GM13977 (cell line): ENCODE data around the gene ASMTL.

Experiments
- DNase-seq: peaks from one replicate; pipeline ENCODE4 v3.0.0; 2012; ENCODE audit warnings: low spot score
- in situ Hi-C: fragments of 300-500 bp; cut with MboI; formaldehyde crosslinking; loops from one replicate; pipeline ENCODE4 v1.12.0; 2022; ENCODE audit warnings: low sequenced_read_pairs, low pct_unique_long_range_greater_than_20kb, mixed read lengths, inconsistent platforms; ENCODE audit not compliant: unreplicated experiment
- TF ChIP-seq, protein P1 (sequence below): IDR thresholded peaks from 2 replicates; pipeline ENCODE4 v1.5.1; 2012; ENCODE audit warnings: mild to moderate bottlenecking, control low read depth; ENCODE audit not compliant: insufficient read depth; ENCODE audit errors: extremely low read depth, missing control alignments

Gene ASMTL

DNA sequence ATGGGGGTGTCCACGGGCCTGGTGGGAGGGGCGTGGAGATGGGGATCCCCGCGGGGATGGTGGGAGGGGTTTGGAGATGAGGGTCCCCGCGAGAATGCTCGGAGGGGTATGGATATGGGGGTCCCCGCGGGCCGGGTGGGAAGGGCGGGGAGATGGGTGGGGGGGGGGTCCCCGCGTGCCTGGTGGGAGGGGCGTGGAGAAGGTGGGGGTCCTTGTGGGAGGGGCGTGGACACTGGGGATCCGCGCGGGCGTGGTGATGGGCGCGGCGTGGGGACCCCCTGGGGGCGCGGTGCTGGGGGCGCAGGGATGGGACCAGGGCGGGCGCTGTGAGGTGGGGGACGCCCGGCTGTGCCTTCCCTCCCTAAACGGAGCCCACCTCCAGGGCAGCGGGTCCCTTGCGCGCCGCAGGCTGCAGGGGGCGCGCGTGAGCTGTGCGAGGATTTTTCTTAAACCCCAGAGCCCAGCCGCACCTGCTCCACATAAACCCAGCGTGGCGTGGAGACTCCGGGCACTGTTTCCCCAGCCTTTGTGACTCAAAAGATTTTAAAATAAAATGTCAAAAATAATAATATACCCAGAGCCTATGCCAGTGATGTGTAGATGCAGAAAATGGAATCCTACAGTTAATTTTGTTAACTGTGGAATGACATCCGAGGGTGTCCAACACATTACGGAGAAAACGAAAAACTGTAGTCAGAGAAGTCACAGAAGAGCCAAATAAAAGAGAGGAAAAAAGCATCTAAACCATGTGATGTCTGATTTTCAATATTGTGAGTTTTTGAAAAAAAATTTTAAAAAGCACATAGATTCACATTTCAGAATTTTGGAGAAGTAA lies 1.5 kb upstream of the ASMTL start:
- DNase-seq: peak; percentile 82
- TF ChIP-seq, protein P1, sequence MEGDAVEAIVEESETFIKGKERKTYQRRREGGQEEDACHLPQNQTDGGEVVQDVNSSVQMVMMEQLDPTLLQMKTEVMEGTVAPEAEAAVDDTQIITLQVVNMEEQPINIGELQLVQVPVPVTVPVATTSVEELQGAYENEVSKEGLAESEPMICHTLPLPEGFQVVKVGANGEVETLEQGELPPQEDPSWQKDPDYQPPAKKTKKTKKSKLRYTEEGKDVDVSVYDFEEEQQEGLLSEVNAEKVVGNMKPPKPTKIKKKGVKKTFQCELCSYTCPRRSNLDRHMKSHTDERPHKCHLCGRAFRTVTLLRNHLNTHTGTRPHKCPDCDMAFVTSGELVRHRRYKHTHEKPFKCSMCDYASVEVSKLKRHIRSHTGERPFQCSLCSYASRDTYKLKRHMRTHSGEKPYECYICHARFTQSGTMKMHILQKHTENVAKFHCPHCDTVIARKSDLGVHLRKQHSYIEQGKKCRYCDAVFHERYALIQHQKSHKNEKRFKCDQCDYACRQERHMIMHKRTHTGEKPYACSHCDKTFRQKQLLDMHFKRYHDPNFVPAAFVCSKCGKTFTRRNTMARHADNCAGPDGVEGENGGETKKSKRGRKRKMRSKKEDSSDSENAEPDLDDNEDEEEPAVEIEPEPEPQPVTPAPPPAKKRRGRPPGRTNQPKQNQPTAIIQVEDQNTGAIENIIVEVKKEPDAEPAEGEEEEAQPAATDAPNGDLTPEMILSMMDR: peak; percentile 99
- in situ Hi-C loops: no loop called here

DNA sequence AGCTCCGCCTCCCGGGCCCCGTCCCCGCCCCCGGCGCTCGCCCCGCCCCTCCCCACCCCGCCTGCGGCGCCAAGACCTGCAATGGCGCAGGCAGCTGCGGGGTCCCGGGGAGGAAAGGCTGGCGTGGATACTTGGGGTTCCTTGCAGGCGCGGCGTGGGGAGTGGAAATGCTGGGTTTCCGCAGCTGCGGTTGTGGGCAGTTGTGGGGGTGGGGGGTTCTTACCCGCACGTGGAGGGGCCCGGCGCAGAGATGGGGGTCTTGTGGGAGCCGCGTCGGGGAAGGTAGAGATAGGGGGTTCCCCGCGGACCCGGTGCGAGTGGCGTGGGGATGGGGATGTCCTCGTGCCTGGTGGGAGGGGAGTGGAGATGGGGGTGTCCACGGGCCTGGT lies 680 bp upstream of the ASMTL start:
- no peak for DNase-seq
- in situ Hi-C loops: no loop called here
- TF ChIP-seq, protein P1: no peak

DNA sequence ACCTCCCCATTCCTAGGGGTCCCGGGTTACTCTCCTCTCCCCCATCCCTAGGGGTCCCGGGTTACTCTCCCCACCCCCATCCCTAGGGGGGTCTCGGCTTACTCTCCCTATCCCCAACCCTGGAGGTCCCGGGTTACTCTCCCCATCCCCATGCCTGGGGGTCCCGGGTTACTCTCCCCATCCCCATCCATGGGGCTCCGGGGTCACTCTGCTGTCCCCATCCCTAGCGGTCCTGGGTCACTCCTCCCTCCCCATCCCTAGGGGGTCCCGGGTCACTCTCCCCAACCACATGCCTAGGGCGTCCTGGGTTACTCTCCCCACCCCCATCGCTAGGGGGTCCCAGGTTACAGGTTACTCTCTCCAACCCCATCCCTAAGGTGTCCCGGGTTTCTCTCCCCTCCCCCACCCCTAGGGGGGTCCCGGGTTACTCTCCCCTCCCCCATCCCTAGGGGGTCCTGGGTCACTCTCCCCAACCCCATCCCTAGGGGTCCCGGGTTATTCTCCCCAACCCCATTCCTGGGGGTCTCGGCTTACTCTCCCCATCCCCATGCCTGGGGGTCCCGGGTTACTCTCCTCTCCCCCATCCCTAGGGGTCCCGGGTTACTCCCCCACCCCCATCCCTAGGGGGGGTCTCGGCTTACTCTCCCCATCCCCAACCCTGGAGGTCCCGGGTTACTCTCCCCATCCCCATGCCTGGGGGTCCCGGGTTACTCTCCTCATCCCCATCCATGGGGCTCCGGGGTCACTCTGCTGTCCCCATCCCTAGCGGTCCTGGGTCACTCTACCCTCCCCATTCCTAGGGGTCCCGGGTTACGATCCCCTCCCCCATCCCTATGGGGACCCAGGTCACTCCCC lies 821 bp downstream of the ASMTL start:
- DNase-seq: no peak
- in situ Hi-C loops: no loop called here
- TF ChIP-seq, protein P1: no peak

DNA sequence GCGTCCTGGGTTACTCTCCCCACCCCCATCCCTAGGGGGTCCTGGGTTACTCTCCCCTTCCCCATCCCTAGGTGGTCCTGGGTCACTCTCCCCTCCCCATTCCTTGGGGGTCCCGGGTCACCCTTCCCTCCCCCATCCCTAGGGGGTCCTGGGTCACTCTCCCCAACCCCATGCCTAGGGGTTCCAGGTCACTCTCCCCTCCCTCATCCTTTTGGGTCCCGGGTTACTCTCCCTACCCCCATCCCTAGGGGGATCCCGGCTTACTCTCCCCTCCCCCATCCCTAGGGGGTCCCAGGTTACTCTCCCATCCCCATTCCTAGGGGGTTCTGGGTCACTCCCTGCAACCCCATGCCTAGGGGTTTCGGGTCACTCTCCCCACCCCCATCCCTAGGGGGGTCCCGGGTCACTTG lies 1.5 kb downstream of the ASMTL start:
- TF ChIP-seq, protein P1: no peak
- in situ Hi-C loops: no loop called here
- DNase-seq: peak; percentile 8

DNA sequence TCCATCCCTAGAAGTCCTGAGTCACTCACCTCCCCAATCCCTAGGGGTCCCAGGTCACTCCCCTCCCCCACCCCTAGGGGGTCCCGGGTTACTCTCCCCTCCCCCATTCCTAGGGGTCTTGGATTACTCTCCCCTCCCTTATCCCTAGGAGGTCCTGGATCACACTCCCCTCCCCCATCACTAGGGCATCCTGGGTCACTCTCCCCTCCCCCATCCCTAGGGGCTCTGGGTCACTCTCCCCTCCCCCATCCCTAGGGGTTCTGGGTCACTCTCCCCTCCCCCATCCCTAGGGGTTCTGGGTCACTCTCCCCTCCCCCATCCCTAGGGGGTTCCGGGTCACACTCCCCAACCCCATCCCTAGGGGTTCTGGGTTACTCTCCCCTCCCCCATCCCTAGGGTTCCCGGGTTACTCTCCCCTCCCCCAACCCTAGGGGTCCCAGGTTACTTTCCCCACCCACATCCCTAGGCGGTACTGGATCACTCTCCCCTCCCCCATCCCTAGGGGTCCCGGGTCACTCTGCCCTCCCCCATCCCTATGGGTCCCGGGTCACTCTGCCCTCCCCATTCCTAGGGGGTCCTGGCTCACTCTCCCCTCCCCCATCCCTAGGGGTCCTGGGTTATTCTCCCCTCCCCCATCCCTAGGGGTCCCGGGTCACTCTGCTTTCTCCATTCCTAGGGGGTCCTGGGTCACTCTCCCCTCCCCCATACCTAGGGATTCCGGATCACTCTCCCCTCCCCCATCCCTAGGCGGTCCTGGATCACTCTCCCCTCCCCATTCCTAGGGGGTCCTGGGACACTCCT lies 2.1 kb downstream of the ASMTL start:
- in situ Hi-C loops: no loop called here
- TF ChIP-seq, protein P1: no peak
- peak; percentile 4 for DNase-seq

DNA sequence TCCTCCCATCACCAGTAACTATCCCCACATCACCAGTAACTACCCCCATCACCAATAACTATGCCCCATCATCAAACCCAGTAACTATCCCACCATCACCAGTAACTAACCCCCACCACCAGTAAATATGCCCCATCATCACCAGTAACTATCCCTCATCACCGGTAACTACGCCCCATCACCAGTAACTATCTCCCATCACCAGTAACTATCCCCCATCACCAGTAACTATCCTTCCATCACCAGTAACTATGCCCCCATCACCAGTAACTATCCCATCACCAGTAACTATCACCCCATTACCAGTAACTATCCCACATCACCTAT lies 2.9 kb downstream of the ASMTL start:
- in situ Hi-C loops: no loop called here
- DNase-seq: peak; percentile 1
- TF ChIP-seq, protein P1: no peak
